BE2C (cell line): ENCODE results near the gene CELA3A.

Experiments used
- DNase-seq: peaks from one replicate; pipeline ENCODE4 v3.0.0-alpha.2; 2020
- H3K27me3 ChIP-seq: fragments of 250-450 bp; sonication (Bioruptor Pico); 2 replicates; pipeline ENCODE4 v1.5.1; 2020; ENCODE audit warnings: mild to moderate bottlenecking
- H3K36me3 ChIP-seq: fragments of 250-450 bp; sonication (Bioruptor Pico); 2 replicates; pipeline ENCODE4 v1.5.1; 2020; ENCODE audit warnings: mild to moderate bottlenecking
- H3K4me1 ChIP-seq: fragments of 250-450 bp; sonication (Bioruptor Pico); 2 replicates; pipeline ENCODE4 v1.5.1; 2020
- H3K4me3 ChIP-seq: 2 replicates; pipeline ENCODE4 v1.5.1; 2011; ENCODE audit warnings: low read depth, low read length
- H3K9me3 ChIP-seq: fragments of 250-450 bp; sonication (Bioruptor Pico); 2 replicates; pipeline ENCODE4 v1.5.1; 2020
- CTCF ChIP-seq: IDR thresholded peaks from 2 replicates; pipeline ENCODE4 v1.5.1; 2012; ENCODE audit warnings: mild to moderate bottlenecking, low read depth, low read length

Gene CELA3A

GRCh38 chr1:22021061-22021460 is 19.6 kb downstream of the CELA3A start:
- Histone ChIP-seq H3K36me3 (no peaks in the 10 kb centered on the region), H3K4me1 (no peaks in the 10 kb centered on the region), H3K9me3 (no peaks in the 10 kb centered on the region), H3K27me3 (no peaks in the 10 kb centered on the region), H3K4me3 (no peak overlapping the region)
- no peak for DNase-seq
- TF ChIP-seq CTCF: no peak

- Histone ChIP-seq H3K9me3 (no peaks in the 10 kb centered on the region), H3K4me1 (no peaks in the 10 kb centered on the region), H3K27me3 (no peaks in the 10 kb centered on the region), H3K36me3 (no peaks in the 10 kb centered on the region), H3K4me3 (peak overlapping the region; percentile 84)
- TF ChIP-seq CTCF: no peak
- DNase-seq: peak; percentile 67
These were observed 23.3 kb downstream of the CELA3A start for GRCh38 chr1:22024485-22025367.

- peak; percentile 67 for DNase-seq
- no peaks in the 10 kb centered on the region for H3K36me3 ChIP-seq
- no peaks in the 10 kb centered on the region for H3K27me3 ChIP-seq
- no peaks in the 10 kb centered on the region for H3K4me1 ChIP-seq
- no peak for TF ChIP-seq CTCF
- H3K4me3 ChIP-seq: peak overlapping the region; percentile 84
- no peaks in the 10 kb centered on the region for H3K9me3 ChIP-seq
These were observed 24.1 kb downstream of the CELA3A start for GRCh38 chr1:22025368-22026155.

GRCh38 chr1:22026924-22027289 is 25.4 kb downstream of the CELA3A start:
- Histone ChIP-seq H3K36me3 (no peaks in the 10 kb centered on the region), H3K4me1 (no peaks in the 10 kb centered on the region), H3K27me3 (no peaks in the 10 kb centered on the region), H3K4me3 (no peak overlapping the region), H3K9me3 (no peaks in the 10 kb centered on the region)
- TF ChIP-seq CTCF: no peak
- DNase-seq: no peak

- H3K9me3 ChIP-seq: no peaks in the 10 kb centered on the region
- no peaks in the 10 kb centered on the region for H3K36me3 ChIP-seq
- no peaks in the 10 kb centered on the region for H3K27me3 ChIP-seq
- DNase-seq: no peak
- H3K4me1 ChIP-seq: no peaks in the 10 kb centered on the region
- TF ChIP-seq CTCF: no peak
- no peak overlapping the region for H3K4me3 ChIP-seq
These were observed 28.6 kb downstream of the CELA3A start for GRCh38 chr1:22030057-22030456.

GRCh38 chr1:22030473-22030872 is 29.0 kb downstream of the CELA3A start:
- no peak for TF ChIP-seq CTCF
- Histone ChIP-seq H3K9me3 (no peaks in the 10 kb centered on the region), H3K4me1 (no peaks in the 10 kb centered on the region), H3K4me3 (no peak overlapping the region), H3K27me3 (no peaks in the 10 kb centered on the region), H3K36me3 (no peaks in the 10 kb centered on the region)
- DNase-seq: no peak
